PFSK-1 (cell line): ENCODE measurements around the gene MSLN.
A peak's percentile ranks its signal among the peaks of the same experiment; 100 is the strongest.

Experiments used
- POLR2AphosphoS5 ChIP-seq: IDR thresholded peaks from 2 replicates; pipeline ENCODE4 v1.6.1; 2012; ENCODE audit warnings: low read depth, mild to moderate bottlenecking, control low read depth, low read length, moderate library complexity
- SIN3A ChIP-seq: IDR thresholded peaks from 2 replicates; pipeline ENCODE4 v1.6.1; 2012; ENCODE audit warnings: mild to moderate bottlenecking, low read length, moderate library complexity, borderline replicate concordance; ENCODE audit not compliant: insufficient read depth
- TAF1 ChIP-seq: IDR thresholded peaks from 2 replicates; pipeline ENCODE4 v1.6.1; 2012; ENCODE audit warnings: low read length, control low read depth, borderline replicate concordance; ENCODE audit not compliant: insufficient read depth
- TF ChIP-seq, protein P1 (sequence below), 2 experiments: IDR thresholded peaks; 2 replicates each; pipeline versions ENCODE4 v1.6.1 to v1.8.0; 2011 to 2012; ENCODE audit warnings: low read depth in 2 of 2, low read length in 2 of 2, control low read depth in 1 of 2, inconsistent platforms in 1 of 2, mild to moderate bottlenecking in 1 of 2, moderate library complexity in 1 of 2; ENCODE audit not compliant: insufficient read depth in 1 of 2

DNA sequence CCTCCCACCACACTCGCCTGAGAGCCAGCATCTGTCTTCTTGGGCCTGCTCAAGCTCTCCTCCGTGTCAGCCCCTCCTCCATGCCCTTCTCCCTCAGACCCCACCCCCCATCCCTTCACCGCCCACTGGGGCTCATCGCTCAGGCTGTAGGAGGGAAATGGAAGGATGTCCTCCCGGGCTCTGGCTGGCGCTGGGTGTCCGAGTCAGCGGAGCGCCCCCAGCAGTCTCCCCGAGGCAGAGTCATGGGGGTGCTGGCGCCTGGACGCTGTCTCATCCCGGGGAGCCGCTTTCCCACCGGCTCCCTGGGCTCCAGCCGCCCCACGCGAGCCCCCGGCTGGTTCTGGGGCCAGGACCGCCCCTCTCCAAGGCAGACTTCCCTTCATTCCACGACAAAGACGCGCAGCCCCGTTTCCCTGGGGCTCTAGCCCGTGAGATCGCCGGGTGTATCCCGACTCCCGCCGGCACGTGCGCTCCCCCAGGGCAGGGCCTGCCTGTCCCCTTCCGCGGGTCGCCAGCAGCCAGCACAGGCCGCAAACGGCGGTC lies 40.0 kb upstream of the MSLN start:
- peak; percentile 53 for TF ChIP-seq POLR2AphosphoS5
- no peak for TF ChIP-seq TAF1
- TF ChIP-seq SIN3A = 0 out of 2 replicates have a peak, but pooled peaks have one; percentile 80
- TF ChIP-seq, protein P1, sequence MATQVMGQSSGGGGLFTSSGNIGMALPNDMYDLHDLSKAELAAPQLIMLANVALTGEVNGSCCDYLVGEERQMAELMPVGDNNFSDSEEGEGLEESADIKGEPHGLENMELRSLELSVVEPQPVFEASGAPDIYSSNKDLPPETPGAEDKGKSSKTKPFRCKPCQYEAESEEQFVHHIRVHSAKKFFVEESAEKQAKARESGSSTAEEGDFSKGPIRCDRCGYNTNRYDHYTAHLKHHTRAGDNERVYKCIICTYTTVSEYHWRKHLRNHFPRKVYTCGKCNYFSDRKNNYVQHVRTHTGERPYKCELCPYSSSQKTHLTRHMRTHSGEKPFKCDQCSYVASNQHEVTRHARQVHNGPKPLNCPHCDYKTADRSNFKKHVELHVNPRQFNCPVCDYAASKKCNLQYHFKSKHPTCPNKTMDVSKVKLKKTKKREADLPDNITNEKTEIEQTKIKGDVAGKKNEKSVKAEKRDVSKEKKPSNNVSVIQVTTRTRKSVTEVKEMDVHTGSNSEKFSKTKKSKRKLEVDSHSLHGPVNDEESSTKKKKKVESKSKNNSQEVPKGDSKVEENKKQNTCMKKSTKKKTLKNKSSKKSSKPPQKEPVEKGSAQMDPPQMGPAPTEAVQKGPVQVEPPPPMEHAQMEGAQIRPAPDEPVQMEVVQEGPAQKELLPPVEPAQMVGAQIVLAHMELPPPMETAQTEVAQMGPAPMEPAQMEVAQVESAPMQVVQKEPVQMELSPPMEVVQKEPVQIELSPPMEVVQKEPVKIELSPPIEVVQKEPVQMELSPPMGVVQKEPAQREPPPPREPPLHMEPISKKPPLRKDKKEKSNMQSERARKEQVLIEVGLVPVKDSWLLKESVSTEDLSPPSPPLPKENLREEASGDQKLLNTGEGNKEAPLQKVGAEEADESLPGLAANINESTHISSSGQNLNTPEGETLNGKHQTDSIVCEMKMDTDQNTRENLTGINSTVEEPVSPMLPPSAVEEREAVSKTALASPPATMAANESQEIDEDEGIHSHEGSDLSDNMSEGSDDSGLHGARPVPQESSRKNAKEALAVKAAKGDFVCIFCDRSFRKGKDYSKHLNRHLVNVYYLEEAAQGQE (IDR thresholded peaks at IDR 0.05; ENCODE audit: insufficient read depth in 1 of 2, low read depth in 2 of 2, low read length in 2 of 2) = no peak
